ENCODE results near the gene POR.

- TF ChIP-seq, protein P1, sequence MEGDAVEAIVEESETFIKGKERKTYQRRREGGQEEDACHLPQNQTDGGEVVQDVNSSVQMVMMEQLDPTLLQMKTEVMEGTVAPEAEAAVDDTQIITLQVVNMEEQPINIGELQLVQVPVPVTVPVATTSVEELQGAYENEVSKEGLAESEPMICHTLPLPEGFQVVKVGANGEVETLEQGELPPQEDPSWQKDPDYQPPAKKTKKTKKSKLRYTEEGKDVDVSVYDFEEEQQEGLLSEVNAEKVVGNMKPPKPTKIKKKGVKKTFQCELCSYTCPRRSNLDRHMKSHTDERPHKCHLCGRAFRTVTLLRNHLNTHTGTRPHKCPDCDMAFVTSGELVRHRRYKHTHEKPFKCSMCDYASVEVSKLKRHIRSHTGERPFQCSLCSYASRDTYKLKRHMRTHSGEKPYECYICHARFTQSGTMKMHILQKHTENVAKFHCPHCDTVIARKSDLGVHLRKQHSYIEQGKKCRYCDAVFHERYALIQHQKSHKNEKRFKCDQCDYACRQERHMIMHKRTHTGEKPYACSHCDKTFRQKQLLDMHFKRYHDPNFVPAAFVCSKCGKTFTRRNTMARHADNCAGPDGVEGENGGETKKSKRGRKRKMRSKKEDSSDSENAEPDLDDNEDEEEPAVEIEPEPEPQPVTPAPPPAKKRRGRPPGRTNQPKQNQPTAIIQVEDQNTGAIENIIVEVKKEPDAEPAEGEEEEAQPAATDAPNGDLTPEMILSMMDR (IDR thresholded peaks at IDR 0.05; ENCODE audit: poor library complexity, severe bottlenecking), result no peak
- TF ChIP-seq EZH2 (IDR thresholded peaks at IDR 0.05; ENCODE audit: borderline replicate concordance, insufficient read depth, low read length, poor library complexity, severe bottlenecking) (no peak), TAF1 (IDR thresholded peaks at IDR 0.05; ENCODE audit: low read depth) (no peak), POLR2AphosphoS5 (IDR thresholded peaks at IDR 0.05) (no peak), EP300 (conservative IDR thresholded peaks at IDR 0.05; ENCODE audit: poor library complexity, severe bottlenecking) (no peak)
Observed at GRCh38 chr7:75909521-75910132, 5.3 kb upstream of the POR start.

Measured in neural cell (in vitro differentiated cells).